MG63 (cell line): Measurements from ENCODE around the gene LCNL1. TPM values are rescaled to one million over a fixed set of nuclear protein-coding genes. Genes with fewer than 3 reads are reported as not detected.

Source experiments
- DNase-seq: peaks from one replicate; pipeline ENCODE4 v3.0.0-alpha.2; 2020
- H3K27me3 ChIP-seq: fragments of 250-450 bp; sonication (Bioruptor Pico); 2 replicates; pipeline ENCODE4 v1.5.1; 2020; ENCODE audit warnings: mild to moderate bottlenecking, moderate library complexity
- H3K36me3 ChIP-seq: fragments of 250-450 bp; sonication (Bioruptor Pico); 2 replicates; pipeline ENCODE4 v1.5.1; 2020; ENCODE audit warnings: mild to moderate bottlenecking, moderate library complexity
- H3K4me3 ChIP-seq: fragments of 250-450 bp; sonication (Bioruptor Pico); 2 replicates; pipeline ENCODE4 v1.5.1; 2020; ENCODE audit warnings: mild to moderate bottlenecking, moderate library complexity
- H3K9me3 ChIP-seq: fragments of 250-450 bp; sonication (Bioruptor Pico); 2 replicates; pipeline ENCODE4 v1.5.1; 2020; ENCODE audit warnings: mild to moderate bottlenecking, moderate library complexity
- total RNA-seq: library from RNA; depleted of rRNA; stranded (reverse); fragments of >200 nt; shearing (Covaris generic); gene quantifications from 2 replicates; pipeline ENCODE4 v1.2.3, GENCODE V29; 2014; ENCODE audit warnings: low replicate concordance

Gene LCNL1
- total RNA-seq, 1 experiment from 2014 or later = not detected

DNA sequence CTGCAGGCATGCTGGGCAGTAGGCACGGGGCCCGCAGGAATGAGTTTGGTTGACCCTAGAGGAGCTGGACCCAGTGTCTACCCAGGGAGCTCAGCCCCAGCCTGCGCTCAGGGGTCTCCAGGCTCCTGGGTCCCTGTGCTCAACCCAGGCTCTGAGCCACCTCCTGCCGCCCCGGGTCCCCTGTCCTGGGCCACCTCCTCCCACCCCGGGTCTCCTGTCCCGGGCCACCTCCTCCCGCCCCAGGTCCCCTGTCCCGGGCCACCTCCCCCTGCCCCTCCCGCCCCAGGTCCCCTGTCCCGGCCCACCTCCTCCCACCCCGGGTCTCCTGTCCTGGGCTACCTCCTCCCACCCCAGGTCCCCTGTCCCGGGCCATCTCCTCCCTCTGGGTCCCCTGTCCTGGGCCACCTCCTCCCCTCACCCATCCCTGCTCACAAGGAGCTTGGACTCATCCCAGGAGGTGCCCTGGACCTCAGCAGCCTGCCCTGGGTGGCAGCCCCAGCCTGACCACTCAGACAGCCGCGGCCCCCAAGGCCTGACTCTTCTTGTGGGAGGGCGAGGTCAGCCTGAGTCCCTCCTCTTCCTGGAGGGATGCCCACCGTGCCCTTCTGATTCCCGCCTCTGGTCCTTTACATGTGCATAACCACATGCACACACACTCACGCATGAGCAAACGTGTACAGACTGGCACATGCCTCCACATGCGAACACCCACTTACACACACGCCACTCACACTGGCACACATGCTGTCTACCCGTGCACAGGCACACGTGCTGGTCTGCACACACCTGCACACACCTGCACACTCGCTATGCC lies 28.3 kb upstream of the LCNL1 start:
- Histone ChIP-seq H3K36me3 (no peaks in the 10 kb centered on the region), H3K9me3 (no peaks in the 10 kb centered on the region), H3K4me3 (no peak overlapping the region), H3K27me3 (no peaks in the 10 kb centered on the region)
- no peak for DNase-seq

DNA sequence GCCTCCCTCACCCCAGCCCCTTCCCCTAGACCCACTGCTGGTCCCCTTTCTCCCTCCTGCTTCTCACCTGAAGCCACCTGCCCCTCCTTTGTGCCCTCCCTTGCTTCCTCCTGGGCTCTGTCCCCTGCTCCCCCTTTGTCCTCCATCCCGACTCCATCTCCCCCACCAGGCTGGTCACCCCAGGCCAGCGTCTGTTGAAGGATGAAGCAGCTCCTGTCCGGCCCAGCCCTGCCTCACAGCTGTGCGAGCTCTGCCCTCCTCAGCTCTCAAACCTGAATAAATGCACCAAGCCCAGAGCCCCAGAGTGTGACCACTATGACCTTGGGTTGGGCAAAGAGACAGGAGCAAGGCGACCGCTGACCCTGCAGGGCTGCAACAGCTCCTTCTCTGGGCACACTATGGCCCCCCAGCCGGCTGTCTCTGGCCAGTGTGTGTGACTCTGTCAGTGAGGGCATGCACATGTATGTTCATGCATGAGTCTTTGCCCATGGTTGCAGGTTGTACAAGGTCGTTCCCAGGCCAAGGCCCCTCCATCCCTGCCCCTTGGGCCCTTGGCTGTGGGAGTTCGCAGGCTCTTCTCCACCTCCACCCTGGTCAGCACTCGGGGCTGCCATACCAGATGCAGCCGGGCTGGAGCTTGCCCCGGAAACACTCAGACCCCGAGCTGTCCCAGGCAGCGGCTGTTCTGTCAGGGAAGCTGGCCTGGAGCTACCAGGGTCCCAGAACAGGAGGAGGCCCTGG lies 27.4 kb upstream of the LCNL1 start:
- Histone ChIP-seq H3K36me3 (no peaks in the 10 kb centered on the region), H3K27me3 (no peaks in the 10 kb centered on the region), H3K9me3 (no peaks in the 10 kb centered on the region), H3K4me3 (no peak overlapping the region)
- no peak for DNase-seq

DNA sequence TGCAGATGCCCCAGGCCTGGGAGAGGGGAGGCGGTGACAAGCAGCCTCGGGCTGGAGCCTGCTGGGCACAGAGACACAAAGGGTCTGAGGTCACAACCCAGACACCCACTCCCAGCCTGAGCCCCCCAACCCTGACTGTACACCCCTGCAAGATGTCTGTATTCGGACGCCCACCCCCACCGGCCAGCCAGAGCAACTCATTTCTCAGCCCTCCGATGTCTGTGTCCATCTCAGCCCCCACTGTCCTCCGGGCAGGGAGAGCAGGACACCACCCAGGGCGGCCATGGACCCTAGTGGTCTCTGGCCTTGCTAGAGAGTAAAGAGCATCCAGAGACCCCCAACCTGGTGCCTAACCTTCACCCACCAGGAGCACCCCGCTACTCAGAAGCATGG lies 26.9 kb upstream of the LCNL1 start:
- Histone ChIP-seq H3K36me3 (no peaks in the 10 kb centered on the region), H3K4me3 (no peak overlapping the region), H3K9me3 (no peaks in the 10 kb centered on the region), H3K27me3 (no peaks in the 10 kb centered on the region)
- DNase-seq = no peak

DNA sequence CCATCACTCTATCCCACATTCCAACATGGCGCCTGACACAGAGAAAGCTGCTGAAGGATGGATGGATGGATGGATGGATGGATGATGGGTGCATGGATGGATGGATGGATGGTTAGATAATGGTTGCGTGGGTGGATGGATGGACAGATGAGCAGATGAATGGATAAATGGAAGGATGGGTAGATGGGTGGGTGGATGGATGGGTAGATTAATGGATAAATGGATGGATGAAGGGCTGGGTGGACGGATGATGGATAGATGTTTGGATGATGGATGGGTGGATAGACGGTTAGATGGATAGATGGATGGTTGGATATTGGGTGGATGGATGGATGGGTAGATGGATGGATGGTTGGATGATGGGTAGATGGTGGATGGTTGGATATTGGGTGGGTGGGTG lies 26.2 kb upstream of the LCNL1 start:
- no peak for DNase-seq
- Histone ChIP-seq H3K36me3 (no peaks in the 10 kb centered on the region), H3K4me3 (no peak overlapping the region), H3K27me3 (no peaks in the 10 kb centered on the region), H3K9me3 (no peaks in the 10 kb centered on the region)

DNA sequence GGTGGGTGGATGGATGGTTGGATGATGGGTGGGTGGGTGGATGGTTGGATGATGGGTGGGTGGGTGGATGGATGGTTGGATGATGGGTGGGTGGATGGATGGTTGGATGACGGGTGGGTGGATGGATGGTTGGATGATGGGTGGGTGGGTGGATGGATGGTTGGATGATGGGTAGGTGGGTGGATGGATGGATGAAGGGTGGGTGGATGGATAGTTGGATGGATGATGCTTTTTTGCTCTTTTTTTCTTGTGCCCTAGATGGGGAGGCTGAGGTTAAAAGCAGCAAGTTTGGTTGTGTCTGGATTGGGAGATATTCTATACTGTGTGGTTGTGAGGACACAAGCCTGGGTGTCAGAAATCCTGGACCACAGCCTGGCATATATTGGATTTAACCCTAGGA lies 25.3 kb upstream of the LCNL1 start:
- DNase-seq = no peak
- H3K4me3 ChIP-seq = no peak overlapping the region
- H3K9me3 ChIP-seq = no peaks in the 10 kb centered on the region
- H3K27me3 ChIP-seq = no peaks in the 10 kb centered on the region
- H3K36me3 ChIP-seq = no peaks in the 10 kb centered on the region

DNA sequence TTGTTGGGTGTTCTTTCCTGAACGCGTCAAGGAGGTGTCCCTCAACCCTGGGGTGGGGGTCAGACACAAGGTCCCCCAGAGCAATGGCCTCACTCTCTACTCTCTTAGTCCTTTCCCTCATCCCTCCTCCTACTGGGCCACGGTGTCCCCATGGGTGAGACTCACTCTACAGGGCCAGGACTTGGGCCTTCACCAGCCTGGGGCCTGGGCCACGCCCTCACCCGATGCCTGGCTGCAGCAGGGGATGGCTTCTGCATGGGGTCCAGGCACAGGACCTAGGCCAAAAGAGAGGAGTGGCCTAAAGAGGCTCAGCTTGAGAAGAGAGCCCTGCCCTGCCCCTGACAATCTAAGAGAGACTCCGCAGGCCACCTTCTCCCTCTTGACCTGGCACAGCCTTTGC lies 24.9 kb upstream of the LCNL1 start:
- H3K4me3 ChIP-seq = no peak overlapping the region
- no peaks in the 10 kb centered on the region for H3K9me3 ChIP-seq
- no peaks in the 10 kb centered on the region for H3K27me3 ChIP-seq
- no peaks in the 10 kb centered on the region for H3K36me3 ChIP-seq
- DNase-seq = no peak

DNA sequence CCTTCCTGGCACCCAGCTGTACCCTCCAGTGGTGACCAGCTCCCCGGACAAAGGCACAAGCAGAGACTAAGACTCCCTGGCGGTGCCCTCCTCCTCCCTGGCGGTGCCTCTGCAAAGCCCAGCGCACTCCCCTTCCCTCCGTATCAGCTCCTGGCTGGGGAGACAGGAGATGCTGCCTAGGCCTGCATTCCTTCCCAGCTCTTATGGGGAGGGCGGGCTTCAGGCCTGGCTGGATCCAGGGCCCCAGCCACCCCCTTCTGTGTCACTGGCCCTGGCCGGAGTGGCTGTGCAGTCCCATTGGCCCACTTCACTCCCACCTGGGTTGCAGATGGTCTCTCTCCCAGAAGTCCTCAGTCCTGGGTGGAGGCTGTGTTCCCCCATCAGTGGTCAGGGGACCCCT lies 24.3 kb upstream of the LCNL1 start:
- H3K4me3 ChIP-seq = no peak overlapping the region
- H3K9me3 ChIP-seq = no peaks in the 10 kb centered on the region
- DNase-seq = no peak
- no peaks in the 10 kb centered on the region for H3K27me3 ChIP-seq
- no peaks in the 10 kb centered on the region for H3K36me3 ChIP-seq

DNA sequence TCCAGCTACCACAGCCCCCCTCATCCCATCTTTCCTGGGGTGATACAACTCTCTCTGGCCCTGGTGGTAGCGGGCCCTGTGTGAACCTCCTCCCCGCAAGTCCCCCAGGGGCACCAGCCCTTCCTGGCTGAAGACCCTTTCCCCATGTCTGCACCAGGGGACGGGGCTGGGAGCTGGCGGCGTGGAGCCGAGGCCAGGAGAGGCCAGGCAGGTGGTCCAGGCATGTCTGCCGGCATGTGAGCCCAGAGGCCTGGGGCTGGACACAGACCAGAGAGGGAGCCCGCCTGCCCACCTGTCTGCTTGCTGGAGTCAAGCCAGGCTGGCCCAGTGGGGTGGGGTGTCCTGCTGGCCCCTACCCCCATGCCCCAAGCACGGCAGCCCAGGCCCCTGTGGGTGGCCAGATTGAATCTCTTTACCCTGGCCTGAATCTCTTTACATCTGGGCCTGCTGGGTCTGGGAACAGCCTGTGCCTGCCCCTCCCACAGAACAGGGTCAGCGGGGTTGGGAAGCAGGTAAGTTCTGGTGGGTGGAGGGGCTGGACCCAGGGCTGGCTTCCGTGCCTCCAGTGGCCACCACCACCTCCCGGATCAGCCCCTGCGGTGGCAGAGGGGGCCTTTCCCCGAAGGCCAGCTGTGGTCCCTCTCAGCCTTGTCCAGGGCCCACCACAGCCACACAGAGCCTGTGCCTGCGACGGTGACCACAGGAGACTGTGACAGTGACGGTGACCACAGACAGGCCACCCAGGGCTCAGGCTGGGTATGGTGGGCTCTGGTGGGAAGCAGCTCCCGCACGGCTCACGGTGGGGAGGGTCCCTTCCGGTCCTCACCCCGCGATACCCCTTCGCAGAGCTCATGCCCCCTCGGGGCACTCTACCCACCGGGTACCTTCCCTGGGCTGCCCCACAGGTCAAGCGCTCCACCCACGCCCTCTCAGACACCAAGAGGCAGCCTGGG lies 23.6 kb upstream of the LCNL1 start:
- no peaks in the 10 kb centered on the region for H3K36me3 ChIP-seq
- DNase-seq = no peak
- no peaks in the 10 kb centered on the region for H3K27me3 ChIP-seq
- H3K4me3 ChIP-seq = no peak overlapping the region
- H3K9me3 ChIP-seq = no peaks in the 10 kb centered on the region

DNA sequence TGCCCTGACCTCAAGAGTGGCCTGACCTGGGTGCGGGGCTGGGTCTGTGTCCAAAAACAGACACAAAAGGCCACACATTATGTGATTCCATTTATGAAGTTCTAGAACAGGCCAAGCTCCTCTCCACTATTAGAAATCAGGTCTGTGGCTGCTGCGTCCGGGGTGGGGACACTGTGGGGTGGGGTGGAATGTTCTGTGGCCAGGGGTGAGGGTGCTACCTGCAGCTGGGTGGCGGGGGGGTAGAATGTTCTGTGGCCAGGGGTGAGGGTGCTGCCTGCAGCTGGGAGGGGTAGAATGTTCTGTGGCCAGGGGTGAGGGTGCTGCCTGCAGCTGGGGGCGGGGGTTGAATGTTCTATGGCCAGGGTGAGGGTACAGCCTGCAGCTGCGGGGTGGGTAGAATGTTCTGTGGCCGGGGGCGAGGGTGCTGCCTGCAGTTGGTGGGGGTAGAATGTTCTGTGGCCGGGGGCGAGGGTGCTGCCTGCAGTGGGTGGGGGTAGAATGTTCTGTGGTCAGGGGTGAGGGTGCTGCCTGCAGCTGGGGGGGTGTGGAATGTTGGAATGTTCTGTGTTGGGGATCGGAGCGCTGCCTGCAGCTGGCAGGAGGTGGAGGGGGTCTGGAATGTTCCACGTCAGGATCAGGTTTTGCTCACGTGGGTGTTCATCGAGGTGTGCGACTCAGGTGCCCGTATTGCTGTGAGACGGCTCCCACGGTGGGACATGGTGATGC lies 22.4 kb upstream of the LCNL1 start:
- DNase-seq = no peak
- no peaks in the 10 kb centered on the region for H3K36me3 ChIP-seq
- H3K4me3 ChIP-seq = no peak overlapping the region
- H3K27me3 ChIP-seq = no peaks in the 10 kb centered on the region
- no peaks in the 10 kb centered on the region for H3K9me3 ChIP-seq

DNA sequence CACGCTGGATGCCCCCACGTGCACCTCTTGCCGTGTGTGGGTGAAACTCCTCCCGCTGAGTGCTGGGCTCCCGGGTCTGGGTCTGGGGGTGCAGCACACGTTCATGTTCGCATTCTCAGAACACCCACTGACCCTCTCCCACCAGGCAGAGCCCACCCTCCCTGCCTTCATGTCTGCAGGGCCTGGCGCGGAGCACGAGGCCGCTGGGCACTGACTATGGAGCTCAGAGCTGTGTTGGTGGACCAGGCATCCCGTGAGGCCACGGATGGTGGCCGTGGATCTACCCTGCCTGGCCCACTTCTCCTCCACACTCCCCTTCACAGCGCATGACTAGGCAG lies 21.9 kb upstream of the LCNL1 start:
- no peaks in the 10 kb centered on the region for H3K36me3 ChIP-seq
- no peaks in the 10 kb centered on the region for H3K9me3 ChIP-seq
- no peak overlapping the region for H3K4me3 ChIP-seq
- no peak for DNase-seq
- H3K27me3 ChIP-seq = no peaks in the 10 kb centered on the region

DNA sequence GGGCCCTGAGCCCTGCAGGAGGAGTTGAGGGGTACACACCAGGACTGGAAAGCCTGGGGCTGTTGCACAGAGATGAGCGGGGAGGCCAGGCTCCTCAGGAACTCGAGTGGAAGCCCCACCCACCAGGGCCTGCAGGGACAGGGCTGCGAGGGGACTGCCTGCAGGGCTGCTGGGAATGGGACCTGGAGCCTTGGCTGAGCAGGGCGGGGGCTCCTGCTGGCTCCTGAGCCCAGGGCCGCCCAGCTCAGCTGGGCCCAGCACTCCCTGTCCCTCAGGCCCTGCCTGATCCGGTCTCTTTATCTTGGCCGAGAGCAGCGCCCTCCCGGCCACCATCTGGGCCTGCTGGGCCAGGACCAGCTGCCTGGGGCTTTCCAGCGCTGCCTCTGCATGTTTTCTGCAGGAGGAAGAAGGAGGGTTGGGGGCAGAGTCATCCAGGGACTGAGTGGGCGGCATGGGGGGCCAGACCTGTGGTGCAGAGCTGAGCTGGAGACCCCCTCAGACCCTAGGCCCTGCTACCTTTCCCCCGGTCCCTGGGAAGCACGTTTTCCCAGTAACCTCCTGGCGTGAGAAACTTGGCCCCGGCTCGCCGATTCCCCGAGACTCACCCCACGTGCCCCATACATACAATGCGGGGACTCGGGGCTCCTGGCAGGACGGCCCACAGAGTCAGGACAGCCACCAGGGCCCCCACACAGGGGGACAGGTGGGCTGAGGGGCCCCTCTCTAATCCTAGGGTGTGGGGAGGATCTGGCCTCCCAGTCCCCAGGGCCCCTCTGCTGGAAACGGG lies 21.3 kb upstream of the LCNL1 start:
- no peak for DNase-seq
- Histone ChIP-seq H3K4me3 (no peak overlapping the region), H3K36me3 (no peaks in the 10 kb centered on the region), H3K9me3 (no peaks in the 10 kb centered on the region), H3K27me3 (no peaks in the 10 kb centered on the region)

DNA sequence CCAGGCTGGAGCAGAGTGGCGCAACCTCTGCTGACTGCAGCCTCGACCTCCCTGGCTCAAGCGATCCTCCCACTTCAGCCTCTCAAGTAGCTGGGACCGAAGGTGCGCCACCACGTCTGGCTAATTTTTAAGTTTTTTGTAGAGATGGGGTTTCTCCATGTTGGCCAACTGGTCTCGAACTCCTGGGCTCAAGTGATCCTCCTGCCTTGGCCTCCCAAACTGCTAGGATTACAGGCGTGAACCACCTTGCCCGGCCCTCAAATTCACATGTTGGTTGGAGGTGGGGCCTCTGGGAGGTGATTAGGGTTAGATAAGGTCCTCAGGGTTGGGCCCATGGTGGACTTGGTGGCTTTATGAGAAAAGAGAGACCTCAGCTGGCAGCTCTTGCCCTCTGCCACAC lies 20.6 kb upstream of the LCNL1 start:
- Histone ChIP-seq H3K9me3 (no peaks in the 10 kb centered on the region), H3K27me3 (no peaks in the 10 kb centered on the region), H3K36me3 (no peaks in the 10 kb centered on the region), H3K4me3 (no peak overlapping the region)
- DNase-seq = no peak

DNA sequence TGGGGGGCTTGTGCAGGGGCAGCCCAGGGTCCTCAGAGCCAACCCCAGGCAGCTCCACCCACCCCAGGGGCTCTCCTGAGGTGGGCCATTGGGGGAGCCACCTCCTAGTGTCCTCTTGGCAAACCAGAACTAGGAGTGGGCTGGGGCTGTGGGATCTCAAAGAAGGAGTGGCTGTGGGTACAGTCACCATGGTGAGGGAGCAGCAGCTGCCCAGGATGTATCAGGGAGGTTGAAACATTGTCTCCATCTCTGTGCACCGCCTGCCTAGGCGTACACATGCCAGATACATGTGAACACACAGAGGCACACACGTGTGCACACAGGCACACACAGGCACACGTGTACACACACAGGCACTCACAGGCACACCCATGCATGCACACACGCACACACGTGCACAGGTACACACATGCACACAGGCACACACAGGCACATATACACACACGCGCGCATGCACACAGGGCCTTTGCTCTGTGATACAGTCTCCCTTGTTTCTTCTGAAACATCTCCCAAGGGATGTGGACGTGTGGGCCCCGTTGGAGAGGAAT lies 20.0 kb upstream of the LCNL1 start:
- Histone ChIP-seq H3K9me3 (no peaks in the 10 kb centered on the region), H3K36me3 (no peaks in the 10 kb centered on the region), H3K4me3 (no peak overlapping the region), H3K27me3 (no peaks in the 10 kb centered on the region)
- DNase-seq = no peak

DNA sequence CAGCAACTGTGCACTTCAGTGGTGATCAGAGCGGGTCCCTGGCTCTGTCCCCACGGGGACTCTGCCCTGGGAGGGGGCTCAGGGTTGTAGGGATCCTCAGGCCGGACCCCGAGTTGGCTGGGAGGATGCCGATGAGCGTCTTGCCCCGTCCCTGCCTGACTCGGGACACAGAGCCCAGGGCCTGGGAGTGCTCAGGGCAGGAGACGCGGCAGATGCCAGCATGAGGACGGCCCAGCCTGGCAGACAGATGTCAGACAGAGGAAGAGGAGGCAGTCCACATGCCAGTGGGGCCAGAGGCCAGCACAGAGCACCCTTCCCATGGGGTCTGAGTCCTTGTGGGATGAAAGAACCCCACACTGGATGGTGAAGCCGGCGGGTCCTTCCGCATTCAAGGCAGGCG lies 19.5 kb upstream of the LCNL1 start:
- H3K9me3 ChIP-seq = no peaks in the 10 kb centered on the region
- no peak for DNase-seq
- no peaks in the 10 kb centered on the region for H3K27me3 ChIP-seq
- H3K4me3 ChIP-seq = no peak overlapping the region
- no peaks in the 10 kb centered on the region for H3K36me3 ChIP-seq

DNA sequence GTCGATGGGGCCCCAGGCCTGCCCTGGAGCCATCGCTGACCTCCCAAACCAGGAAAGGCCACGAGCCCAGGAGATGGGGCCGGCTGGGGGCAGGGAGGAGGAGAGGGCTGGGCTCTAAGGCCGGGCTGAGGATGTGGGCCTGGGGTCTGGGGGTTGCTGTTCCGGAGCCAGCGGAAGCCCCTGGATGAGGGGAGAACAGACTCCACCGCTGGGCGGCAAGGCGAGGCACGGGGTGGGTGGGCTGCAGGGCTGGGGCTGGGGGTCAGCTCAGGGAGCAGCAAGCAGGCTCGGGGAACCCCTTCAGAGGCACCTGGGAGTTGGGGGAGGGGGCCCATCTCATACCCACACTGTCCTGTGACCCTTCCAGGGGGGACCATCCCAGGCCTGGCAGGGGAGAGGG lies 19.0 kb upstream of the LCNL1 start:
- Histone ChIP-seq H3K36me3 (no peaks in the 10 kb centered on the region), H3K27me3 (no peaks in the 10 kb centered on the region), H3K4me3 (no peak overlapping the region), H3K9me3 (no peaks in the 10 kb centered on the region)
- no peak for DNase-seq

DNA sequence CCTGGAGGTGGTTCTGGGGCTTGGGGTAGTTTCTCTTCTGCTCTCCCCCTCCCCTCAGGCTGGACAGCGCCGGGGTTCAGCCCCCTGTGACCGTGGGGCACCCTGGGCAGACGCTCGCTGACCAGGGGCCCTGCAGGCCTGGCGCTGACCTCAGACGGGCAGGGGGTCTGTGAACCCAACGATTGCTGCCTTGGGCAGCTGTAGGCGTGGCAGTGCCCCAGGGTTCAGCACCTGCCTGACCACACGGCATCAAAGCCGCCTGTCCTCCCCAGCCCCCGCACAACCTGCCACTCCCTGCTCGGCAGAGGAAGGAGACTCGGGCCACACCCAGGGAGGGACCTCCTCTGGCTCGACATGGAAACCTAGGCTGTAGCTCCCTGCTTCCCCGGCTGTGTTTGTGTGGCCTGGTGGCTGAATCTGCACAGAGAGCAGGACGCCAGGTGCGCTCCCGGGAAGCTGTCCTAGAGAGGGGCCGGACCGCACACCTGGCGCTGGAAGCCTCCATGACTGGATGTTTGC lies 18.6 kb upstream of the LCNL1 start:
- no peak for DNase-seq
- H3K27me3 ChIP-seq = no peaks in the 10 kb centered on the region
- no peak overlapping the region for H3K4me3 ChIP-seq
- H3K9me3 ChIP-seq = no peaks in the 10 kb centered on the region
- no peaks in the 10 kb centered on the region for H3K36me3 ChIP-seq
